ENCODE results near the gene BUB1. TPM values are rescaled to one million over a fixed set of nuclear protein-coding genes. Genes with fewer than 3 reads are reported as not detected.

BUB1 gene
- total RNA-seq, 2 experiments from 2014 or later: 102 to 111 TPM

DNA sequence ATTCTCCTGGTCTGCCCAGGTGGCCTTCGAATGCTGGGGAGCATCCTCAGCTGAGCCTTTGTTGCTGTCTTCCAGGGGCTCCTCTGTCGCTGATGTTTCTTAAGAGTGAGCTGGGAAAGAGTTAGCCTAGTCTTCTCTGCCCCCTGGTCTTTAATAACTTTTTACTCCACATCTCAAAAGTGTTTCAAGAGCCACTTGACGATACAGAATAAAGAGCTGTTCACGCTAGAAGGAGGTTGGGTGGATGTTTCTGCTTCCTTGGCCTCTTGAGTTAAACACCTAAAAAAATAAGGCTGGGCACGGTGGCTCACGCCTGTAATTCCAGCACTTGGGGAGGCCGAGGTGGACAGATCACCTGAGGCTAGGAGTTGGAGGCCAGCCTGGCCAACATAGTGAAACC lies 2.8 kb upstream of the BUB1 start:
- intact Hi-C loops (cut with micrococcal nuclease): no loop called here
- POLR2A ChIA-PET: interaction anchor here (1.4 kb wide), 1 partner anchor 18 kb away, joined by 3 read pairs; no protein-coding TSS in a partner anchor
- CTCF ChIA-PET: interaction anchor here (1.6 to 4.2 kb wide), 2 partner anchors 74 to 77 kb away, joined by 3 to 25 read pairs; no protein-coding TSS in a partner anchor
- H3K9me3 Mint-ChIP-seq: no peaks in the 10 kb centered on the region
- peaks cover 7% of the 10 kb centered on the region for H3K36me3 Mint-ChIP-seq (ENCODE audit: low read depth)
- H3K4me3 Mint-ChIP-seq: no peak overlapping the region
- TF ChIP-seq, protein P1, sequence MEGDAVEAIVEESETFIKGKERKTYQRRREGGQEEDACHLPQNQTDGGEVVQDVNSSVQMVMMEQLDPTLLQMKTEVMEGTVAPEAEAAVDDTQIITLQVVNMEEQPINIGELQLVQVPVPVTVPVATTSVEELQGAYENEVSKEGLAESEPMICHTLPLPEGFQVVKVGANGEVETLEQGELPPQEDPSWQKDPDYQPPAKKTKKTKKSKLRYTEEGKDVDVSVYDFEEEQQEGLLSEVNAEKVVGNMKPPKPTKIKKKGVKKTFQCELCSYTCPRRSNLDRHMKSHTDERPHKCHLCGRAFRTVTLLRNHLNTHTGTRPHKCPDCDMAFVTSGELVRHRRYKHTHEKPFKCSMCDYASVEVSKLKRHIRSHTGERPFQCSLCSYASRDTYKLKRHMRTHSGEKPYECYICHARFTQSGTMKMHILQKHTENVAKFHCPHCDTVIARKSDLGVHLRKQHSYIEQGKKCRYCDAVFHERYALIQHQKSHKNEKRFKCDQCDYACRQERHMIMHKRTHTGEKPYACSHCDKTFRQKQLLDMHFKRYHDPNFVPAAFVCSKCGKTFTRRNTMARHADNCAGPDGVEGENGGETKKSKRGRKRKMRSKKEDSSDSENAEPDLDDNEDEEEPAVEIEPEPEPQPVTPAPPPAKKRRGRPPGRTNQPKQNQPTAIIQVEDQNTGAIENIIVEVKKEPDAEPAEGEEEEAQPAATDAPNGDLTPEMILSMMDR (IDR thresholded peaks at IDR 0.05): no peak
- peaks cover 5% of the 10 kb centered on the region for H3K27me3 Mint-ChIP-seq
- no peak overlapping the region for H3K27ac Mint-ChIP-seq
- ATAC-seq (no peak), DNase-seq (no peak)
- H3K4me1 Mint-ChIP-seq (ENCODE audit: low read depth): peaks cover 16% of the 10 kb centered on the region

DNA sequence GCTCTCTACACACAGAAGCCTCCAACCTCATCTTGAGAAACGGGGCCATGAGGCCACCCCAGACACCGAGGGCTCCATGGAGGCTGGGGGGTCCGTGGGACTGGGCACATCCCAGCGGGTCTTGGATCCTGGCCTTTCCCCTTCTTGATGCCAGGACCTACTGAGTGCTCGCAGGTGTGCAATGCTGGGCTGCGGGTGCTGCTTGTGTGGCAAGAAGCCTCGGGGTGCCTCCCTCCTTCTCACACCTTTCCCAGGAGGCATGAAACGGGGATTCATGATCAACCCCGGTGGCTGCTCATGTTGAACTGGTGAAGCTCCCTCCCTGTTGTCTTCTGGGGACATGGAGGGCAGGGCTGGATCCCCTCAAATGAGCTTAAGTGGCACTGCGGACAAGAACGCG lies 2.0 kb upstream of the BUB1 start:
- TF ChIP-seq, protein P1 (IDR thresholded peaks at IDR 0.05): no peak
- H3K36me3 Mint-ChIP-seq (ENCODE audit: low read depth): peaks cover 12% of the 10 kb centered on the region
- peaks cover 22% of the 10 kb centered on the region for H3K4me1 Mint-ChIP-seq (ENCODE audit: low read depth)
- H3K27ac Mint-ChIP-seq: no peak overlapping the region
- no peak overlapping the region for H3K4me3 Mint-ChIP-seq
- intact Hi-C loops (cut with micrococcal nuclease): loop anchor here (5.0 kb wide), 1 partner anchor 67 kb away; no protein-coding TSS in a partner anchor
- H3K27me3 Mint-ChIP-seq: peaks cover 5% of the 10 kb centered on the region
- no peak for ATAC-seq
- ChIA-PET POLR2A (interaction anchor here (1.4 kb wide), 1 partner anchor 17 kb away, joined by 3 read pairs; no protein-coding TSS in a partner anchor), CTCF (interaction anchor here (0.6 to 4.2 kb wide), 2 partner anchors 75 to 983 kb away, joined by 3 to 25 read pairs; no protein-coding TSS in a partner anchor)
- DNase-seq: no peak
- no peaks in the 10 kb centered on the region for H3K9me3 Mint-ChIP-seq

- TF ChIP-seq, protein P1 (IDR thresholded peaks at IDR 0.05): no peak
- Mint-ChIP-seq H3K4me1 (ENCODE audit: low read depth) (peaks cover 25% of the 10 kb centered on the region), H3K4me3 (no peak overlapping the region), H3K9me3 (no peaks in the 10 kb centered on the region), H3K27me3 (peaks cover 5% of the 10 kb centered on the region), H3K36me3 (ENCODE audit: low read depth) (peaks cover 17% of the 10 kb centered on the region), H3K27ac (no peak overlapping the region)
- CTCF ChIA-PET: interaction anchor here (1.0 to 4.2 kb wide), 3 partner anchors 57 to 76 kb away, joined by 3 to 25 read pairs (median 4); no protein-coding TSS in a partner anchor
- intact Hi-C loops (cut with micrococcal nuclease): loop anchor here (5.0 kb wide), 1 partner anchor 68 kb away; no protein-coding TSS in a partner anchor
- ATAC-seq (no peak), DNase-seq (peak; percentile 14)
- POLR2A ChIA-PET: no interaction called here
Observed at GRCh38 chr2:110679337-110679707, 1.5 kb upstream of the BUB1 start.

DNA sequence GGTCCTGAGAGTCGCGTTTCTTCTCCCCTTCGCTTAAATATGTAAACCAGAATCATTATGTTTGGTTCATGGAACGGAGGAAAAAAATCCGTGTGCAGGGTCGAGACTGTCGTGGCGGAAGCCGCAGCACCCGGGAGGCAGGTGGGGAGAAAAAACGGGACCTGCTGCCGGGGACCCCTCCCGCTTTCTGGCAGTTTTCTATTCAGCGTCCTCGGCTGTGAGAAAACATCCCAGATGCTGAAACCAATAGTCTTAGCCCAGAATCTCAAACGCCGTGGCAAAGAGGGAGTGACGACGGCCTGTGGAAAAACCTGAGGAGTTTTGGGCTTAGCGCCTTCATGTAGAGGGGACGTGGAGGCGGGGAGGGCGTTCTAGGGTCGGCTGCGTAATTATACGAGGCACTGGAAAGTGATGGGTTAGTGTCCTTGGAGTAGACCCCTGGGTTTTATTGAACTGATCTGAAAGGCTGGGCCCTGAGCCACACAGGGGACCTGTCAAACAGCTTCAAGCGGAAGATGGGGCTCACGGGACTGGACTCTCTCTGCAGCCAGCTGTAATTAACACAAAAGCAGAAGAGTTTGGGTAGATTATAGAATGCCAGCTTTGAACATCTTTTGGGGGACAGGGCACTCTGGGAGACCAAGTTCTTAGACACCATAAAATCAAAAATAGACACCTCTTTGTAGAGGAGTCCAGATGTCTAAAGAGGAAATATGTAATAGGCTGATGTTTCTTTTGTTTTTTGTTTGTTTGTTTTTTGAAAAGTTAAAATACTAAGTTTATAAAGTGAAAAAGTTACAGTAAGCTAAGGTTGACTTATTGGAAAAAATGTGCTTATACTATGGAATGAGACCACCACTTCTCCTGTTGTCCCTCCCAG lies 834 bp upstream of the BUB1 start:
- Mint-ChIP-seq H3K27ac (peak overlapping the region; percentile 95), H3K4me1 (ENCODE audit: low read depth) (peaks cover 25% of the 10 kb centered on the region), H3K36me3 (ENCODE audit: low read depth) (peaks cover 20% of the 10 kb centered on the region), H3K9me3 (no peaks in the 10 kb centered on the region), H3K27me3 (peaks cover 5% of the 10 kb centered on the region), H3K4me3 (peak overlapping the region; percentile 91)
- intact Hi-C loops (cut with micrococcal nuclease): loop anchor here (5.0 kb wide), 1 partner anchor 69 kb away; no protein-coding TSS in a partner anchor
- ChIA-PET CTCF (interaction anchor here (1.0 to 4.2 kb wide), 4 partner anchors 57 to 76 kb away, joined by 3 to 25 read pairs (median 4); no protein-coding TSS in a partner anchor), POLR2A (no interaction called here)
- ATAC-seq (peak; percentile 3), DNase-seq (peak; percentile 35)
- TF ChIP-seq, protein P1 (IDR thresholded peaks at IDR 0.05): no peak

All from activated CD8-positive, alpha-beta T cell treated with anti-CD3 and anti-CD28 coated beads for 36 hours (primary cell).